GM06990 (cell line): ENCODE measurements around the gene SKI.
"Not testable (repeated sequence)": the region's sequence is repeated elsewhere in the genome, so short reads cannot be mapped to it uniquely, and the experiment has no call there.

Experiments
- DNase-seq: peaks from one replicate; pipeline ENCODE4 v3.0.0-alpha.2; 2011; ENCODE audit not compliant: insufficient read length; ENCODE audit errors: extremely low read depth
- H3K27me3 ChIP-seq: replicated peaks from 2 replicates; pipeline ENCODE4 v1.6.0; 2011; ENCODE audit warnings: low read length; ENCODE audit not compliant: control insufficient read depth, insufficient read depth
- H3K36me3 ChIP-seq: 2 replicates; pipeline ENCODE4 v1.5.1; 2011; ENCODE audit warnings: low read length; ENCODE audit not compliant: control insufficient read depth, insufficient read depth
- H3K4me3 ChIP-seq: replicated peaks from 2 replicates; pipeline ENCODE4 v1.5.1; 2011; ENCODE audit warnings: low read depth, mild to moderate bottlenecking, control low read depth, low read length
- CTCF ChIP-seq: IDR thresholded peaks from 2 replicates; pipeline ENCODE4 v1.5.1; 2011; ENCODE audit warnings: low read length, control low read depth, mild to moderate bottlenecking, inconsistent platforms; ENCODE audit not compliant: insufficient read depth, poor library complexity, severe bottlenecking

SKI gene

GRCh38 chr1:2239384-2239985 is 11.4 kb downstream of the SKI start:
- DNase-seq = no peak
- TF ChIP-seq CTCF = no peak
- Histone ChIP-seq H3K36me3 (peaks cover 6% of the 10 kb centered on the region), H3K27me3 (no peaks in the 10 kb centered on the region), H3K4me3 (no peak overlapping the region)

- DNase-seq = no peak
- TF ChIP-seq CTCF = no peak
- Histone ChIP-seq H3K36me3 (peaks cover 6% of the 10 kb centered on the region), H3K27me3 (no peaks in the 10 kb centered on the region), H3K4me3 (no peak overlapping the region)
Measured at GRCh38 chr1:2240270-2241156, 12.4 kb downstream of the SKI start.

- TF ChIP-seq CTCF = no peak
- no peak for DNase-seq
- Histone ChIP-seq H3K36me3 (peaks cover 6% of the 10 kb centered on the region), H3K4me3 (no peak overlapping the region), H3K27me3 (no peaks in the 10 kb centered on the region)
Measured at GRCh38 chr1:2241820-2242219, 13.7 kb downstream of the SKI start.

- H3K36me3 ChIP-seq = peaks cover 6% of the 10 kb centered on the region
- DNase-seq = no peak
- no peak for TF ChIP-seq CTCF
- H3K4me3 ChIP-seq = no peak overlapping the region
- H3K27me3 ChIP-seq = no peaks in the 10 kb centered on the region
Measured at GRCh38 chr1:2242814-2243725, 15.0 kb downstream of the SKI start.

- DNase-seq, H3K27me3 ChIP-seq, H3K4me3 ChIP-seq, H3K36me3 ChIP-seq: not testable (repeated sequence)
Measured at GRCh38 chr1:2247045-2247394, 18.9 kb downstream of the SKI start.

- no peak for TF ChIP-seq CTCF
- H3K36me3 ChIP-seq = no peaks in the 10 kb centered on the region; the same call in 1 of the 2 replicates
- H3K4me3 ChIP-seq = no peak overlapping the region
- DNase-seq = no peak
- no peaks in the 10 kb centered on the region for H3K27me3 ChIP-seq
Measured at GRCh38 chr1:2247760-2248126, 19.6 kb downstream of the SKI start.
